B cell (primary cell): ENCODE results near the gene ANKRD23. TPM values are rescaled to one million over a fixed set of nuclear protein-coding genes. Genes with fewer than 3 reads are reported as not detected.

ENCODE experiments used
- ATAC-seq: fragments of 200-7000 bp; cut with Tn5 transposase; one replicate; pipeline ENCODE4 v1.10.0; 2021; ENCODE audit warnings: low read depth, mild to moderate bottlenecking, moderate number of reproducible peaks, moderate library complexity
- CTCF ChIA-PET: fragments of 350-600 bp; sonication (Branson Sonifier 250); formaldehyde crosslinking; loops from one replicate; lab custom pipeline; 2021; ENCODE audit warnings: antibody characterized with exemption, inconsistent platforms; lab: Charles Lee
- POLR2A ChIA-PET: fragments of 350-600 bp; sonication (Branson Sonifier 250); formaldehyde crosslinking; loops from one replicate; lab custom pipeline; 2021; ENCODE audit warnings: antibody characterized with exemption; lab: Charles Lee
- DNase-seq: peaks from one replicate; pipeline ENCODE4 v3.0.0; 2013
- H2AFZ ChIP-seq: 2 replicates; pipeline ENCODE4 v1.6.1; 2012; ENCODE audit warnings: mild to moderate bottlenecking, low read depth, low read length; ENCODE audit not compliant: insufficient read depth, poor library complexity, severe bottlenecking
- H3K27ac ChIP-seq, 2 donors: 1 replicate in 1 of 2; 2 replicates in 1 of 2; pipeline ENCODE4 v1.5.1; 2012 to 2013; ENCODE audit warnings: low read length in 2 of 2, mild to moderate bottlenecking in 2 of 2, moderate library complexity in 1 of 2
- H3K27me3 ChIP-seq, 4 experiments: fragments of 200-600 bp in 1 of 4; sonication (generic) in 1 of 4; replicated peaks in 1 of 4; 1 replicate in 2 of 4; 2 replicates in 2 of 4; pipeline versions ENCODE4 v1.6.1 to v1.7.0; 2013 to 2016; ENCODE audit warnings: low read length in 3 of 4, mild to moderate bottlenecking in 2 of 4, mixed read lengths in 1 of 4, moderate library complexity in 1 of 4; ENCODE audit not compliant: insufficient read depth in 4 of 4, control insufficient read depth in 3 of 4; ENCODE audit errors: control extremely low read depth in 1 of 4
- H3K36me3 ChIP-seq, 2 experiments: replicated peaks in 1 of 2; 1 replicate in 1 of 2; 2 replicates in 1 of 2; pipeline versions ENCODE4 v1.6.1 to v1.7.1; 2013; ENCODE audit warnings: low read length in 1 of 2; ENCODE audit not compliant: insufficient read depth in 2 of 2, control insufficient read depth in 1 of 2; ENCODE audit errors: control extremely low read depth in 1 of 2, extremely low read depth in 1 of 2
- H3K4me1 ChIP-seq, 2 donors: fragments of 200-600 bp in 1 of 2; sonication (generic) in 1 of 2; 1 replicate in 1 of 2; 2 replicates in 1 of 2; pipeline versions ENCODE4 v1.5.1 to v1.6.1; 2013 to 2017; ENCODE audit warnings: low read length in 2 of 2; ENCODE audit not compliant: control insufficient read depth in 2 of 2, insufficient read depth in 2 of 2
- H3K4me2 ChIP-seq: replicated peaks from 2 replicates; pipeline ENCODE3; 2012; ENCODE audit warnings: mild to moderate bottlenecking, low read depth, low read length; ENCODE audit not compliant: poor library complexity, severe bottlenecking
- H3K4me3 ChIP-seq, 5 experiments: fragments of 200-600 bp in 1 of 5; sonication (generic) in 1 of 5; 1 replicate in 3 of 5; 2 replicates in 2 of 5; pipeline versions ENCODE4 v1.5.1 to v1.7.0; 2011 to 2016; ENCODE audit warnings: low read length in 4 of 5, mild to moderate bottlenecking in 4 of 5, low read depth in 2 of 5, control low read depth in 1 of 5, moderate library complexity in 1 of 5; ENCODE audit not compliant: insufficient read depth in 1 of 5; ENCODE audit errors: control extremely low read depth in 1 of 5, extremely low read depth in 1 of 5
- H3K79me2 ChIP-seq: fragments of 200-600 bp; sonication (generic); one replicate; pipeline ENCODE4 v1.6.0; 2016; ENCODE audit warnings: low read length; ENCODE audit not compliant: control insufficient read depth, insufficient read depth
- H3K9ac ChIP-seq: fragments of 200-600 bp; sonication (generic); 2 replicates; pipeline ENCODE4 v1.6.1; 2017; ENCODE audit warnings: mild to moderate bottlenecking, low read length, moderate library complexity
- H3K9me3 ChIP-seq, 3 donors: one replicate each; pipeline versions ENCODE4 v1.6.1 to v1.7.1; 2013; ENCODE audit warnings: low read length in 2 of 3; ENCODE audit not compliant: control insufficient read depth in 2 of 3, insufficient read depth in 1 of 3; ENCODE audit errors: control extremely low read depth in 1 of 3
- H4K20me1 ChIP-seq: 2 replicates; pipeline ENCODE4 v1.6.0; 2012; ENCODE audit warnings: mild to moderate bottlenecking, low read length; ENCODE audit not compliant: insufficient read depth, control insufficient read depth, poor library complexity, severe bottlenecking
- H3K27ac Mint-ChIP-seq: one replicate; pipeline ENCODE4 v1.8.0; 2021; ENCODE audit warnings: mixed read lengths
- H3K27me3 Mint-ChIP-seq: one replicate; pipeline ENCODE4 v1.8.0; 2021; ENCODE audit warnings: mixed read lengths
- H3K4me1 Mint-ChIP-seq: one replicate; pipeline ENCODE4 v1.8.0; 2021; ENCODE audit warnings: mixed read lengths
- H3K4me3 Mint-ChIP-seq: one replicate; pipeline ENCODE4 v1.8.0; 2021; ENCODE audit warnings: mixed read lengths
- H3K9me3 Mint-ChIP-seq: one replicate; pipeline ENCODE4 v1.8.0; 2022; ENCODE audit warnings: mixed read lengths; ENCODE audit not compliant: insufficient read depth
- CTCF ChIP-seq: fragments of 200-600 bp; IDR thresholded peaks from one replicate; pipeline ENCODE4 v1.8.0; 2022; ENCODE audit warnings: antibody characterized with exemption, mild to moderate bottlenecking
- EZH2 ChIP-seq: IDR thresholded peaks from 2 replicates; pipeline ENCODE4 v1.6.1; 2012; ENCODE audit warnings: borderline replicate concordance, low read depth, mild to moderate bottlenecking, moderate library complexity, low read length; ENCODE audit not compliant: insufficient read depth, poor library complexity, severe bottlenecking
- WGBS: methylation state at CpG from one replicate; pipeline ENCODE4 v1.1.5; 2013; ENCODE audit warnings: missing lambda C conversion rate; ENCODE audit not compliant: insufficient coverage; 5-methylcytosine and 5-hydroxymethylcytosine counted together
- intact Hi-C: fragments of 100-400 bp; cut with micrococcal nuclease; formaldehyde crosslinking; loops from one replicate; pipeline ENCODE4 v1.10.0; 2022
- polyA plus RNA-seq: library from polyadenylated mRNA; depleted of rRNA; stranded (reverse); fragments of >200 nt; gene quantifications from 2 replicates; pipeline ENCODE4 v1.2.3, GENCODE V29; 2012
- total RNA-seq, 2 donors: library from RNA; stranded (reverse); fragments of 120-200 nt in 1 of 2; gene quantifications; 1 replicate in 1 of 2; 2 replicates in 1 of 2; pipeline versions ENCODE4 v1.2.3 to v1.2.4, GENCODE V29; 2013 to 2022

Gene ANKRD23
- total and polyA plus RNA-seq, 2 donors (not counting 1 experiment from before 2014, with no cell fraction given): 8.8 to 11.3 TPM

GRCh38 chr2:96881349-96882195 lies 37.8 kb upstream of the ANKRD23 start:
- TF ChIP-seq CTCF (no peak), EZH2 (no peak)
- Histone ChIP-seq H3K79me2 (no peaks in the 10 kb centered on the region), H3K4me2 (no peak overlapping the region), H3K27me3 (peaks cover 0 to 13% (median 0%) of the 10 kb centered on the region in 4 experiments), H4K20me1 (no peaks in the 10 kb centered on the region), H3K9ac (no peak overlapping the region), H3K4me1 (no peaks in the 10 kb centered on the region), H3K27ac (no peak overlapping the region), H2AFZ (no peak overlapping the region), H3K9me3 (no peaks in the 10 kb centered on the region), H3K4me3 (no peak overlapping the region), H3K36me3 (no peaks in the 10 kb centered on the region)
- no peak for DNase-seq
- Mint-ChIP-seq H3K27ac (no peak overlapping the region), H3K4me3 (no peak overlapping the region), H3K9me3 (no peaks in the 10 kb centered on the region), H3K4me1 (no peaks in the 10 kb centered on the region), H3K27me3 (peaks cover 4% of the 10 kb centered on the region)
- 85% methylated on average over 5 of the region's 10 CpGs for WGBS
- POLR2A ChIA-PET: no interaction called here
- intact Hi-C loops: no loop called here
- CTCF ChIA-PET: interaction anchor here (0.6 to 0.8 kb wide), 2 partner anchors 13 to 31 kb away, joined by 3 read pairs; no protein-coding TSS in a partner anchor
- no peak for ATAC-seq

GRCh38 chr2:96880891-96881273 lies 37.1 kb upstream of the ANKRD23 start:
- Histone ChIP-seq H2AFZ (no peak overlapping the region), H3K36me3 (no peaks in the 10 kb centered on the region), H4K20me1 (no peaks in the 10 kb centered on the region), H3K4me1 (no peaks in the 10 kb centered on the region), H3K9me3 (no peaks in the 10 kb centered on the region), H3K4me2 (no peak overlapping the region), H3K9ac (no peak overlapping the region), H3K27ac (no peak overlapping the region), H3K79me2 (no peaks in the 10 kb centered on the region), H3K4me3 (no peak overlapping the region), H3K27me3 (peaks cover 0 to 13% (median 0%) of the 10 kb centered on the region in 4 experiments)
- Mint-ChIP-seq H3K4me1 (no peaks in the 10 kb centered on the region), H3K27me3 (peaks cover 4% of the 10 kb centered on the region), H3K9me3 (no peaks in the 10 kb centered on the region), H3K4me3 (no peak overlapping the region), H3K27ac (no peak overlapping the region)
- TF ChIP-seq CTCF (no peak), EZH2 (no peak)
- ATAC-seq (no peak), DNase-seq (no peak)
- 82% methylated on average over 5 of the region's 6 CpGs for WGBS
- ChIA-PET POLR2A (interaction anchor here (0.7 kb wide), 1 partner anchor 18 kb away, joined by 4 read pairs; no protein-coding TSS in a partner anchor), CTCF (interaction anchor here (0.6 to 0.8 kb wide), 2 partner anchors 12 to 30 kb away, joined by 3 read pairs; no protein-coding TSS in a partner anchor)
- intact Hi-C loops: no loop called here
